GM10266 (cell line): Measurements from ENCODE around the gene CD79A.

Source experiments
- DNase-seq: peaks from one replicate; pipeline ENCODE4 v3.0.0; 2012; ENCODE audit errors: extremely low spot score
- CTCF ChIP-seq: IDR thresholded peaks from 2 replicates; pipeline ENCODE4 v1.5.1; 2012; ENCODE audit warnings: mild to moderate bottlenecking, low read depth; ENCODE audit not compliant: control insufficient read depth, insufficient read depth; ENCODE audit errors: missing control alignments

Gene CD79A

GRCh38 chr19:41892173-41892902, 15.3 kb downstream of the CD79A start:
- no peak for DNase-seq
- TF ChIP-seq CTCF: no peak

GRCh38 chr19:41893899-41894298, 16.8 kb downstream of the CD79A start:
- peak; percentile 17 for TF ChIP-seq CTCF
- DNase-seq: no peak

GRCh38 chr19:41894350-41894749, 17.3 kb downstream of the CD79A start:
- no peak for DNase-seq
- no peak for TF ChIP-seq CTCF

GRCh38 chr19:41895745-41896580, 18.9 kb downstream of the CD79A start:
- DNase-seq: no peak
- no peak for TF ChIP-seq CTCF

GRCh38 chr19:41896581-41896942, 19.5 kb downstream of the CD79A start:
- no peak for TF ChIP-seq CTCF
- no peak for DNase-seq

GRCh38 chr19:41897181-41897580, 20.1 kb downstream of the CD79A start:
- DNase-seq: no peak
- TF ChIP-seq CTCF: no peak

GRCh38 chr19:41897820-41898219, 20.7 kb downstream of the CD79A start:
- TF ChIP-seq CTCF: no peak
- no peak for DNase-seq
